Suppressor macrophage treated with lipopolysaccharide for 4 hours (primary cell): ENCODE measurements around the gene WDR77.

ENCODE experiments used
- DNase-seq: peaks from one replicate; pipeline ENCODE4 v3.0.0-alpha.2; 2020

Gene WDR77

GRCh38 chr1:111448918-111449702 lies at the start of gene WDR77, which contains the start of gene ATP5PB:
Gene WDR77, minus strand, starts transcription at chr1:111449256. Its CDS starts 87 bp downstream, at chr1:111449169.
Gene ATP5PB, plus strand, starts transcription at chr1:111449464. Its CDS starts 78 bp downstream, at chr1:111449542.
- DNase-seq = peak; percentile 100

GRCh38 chr1:111497592-111497991 lies 48.5 kb upstream of the WDR77 start:
- peak; percentile 63 for DNase-seq

GRCh38 chr1:111496398-111496797 lies 47.3 kb upstream of the WDR77 start:
- peak; percentile 58 for DNase-seq

GRCh38 chr1:111491070-111491469 lies 42.0 kb upstream of the WDR77 start:
- DNase-seq = no peak

- no peak for DNase-seq
Observed at GRCh38 chr1:111490220-111490619, 41.2 kb upstream of the WDR77 start.

GRCh38 chr1:111489604-111490003 lies 40.5 kb upstream of the WDR77 start:
- DNase-seq = peak; percentile 77

- no peak for DNase-seq
Observed at GRCh38 chr1:111488669-111489068, 39.6 kb upstream of the WDR77 start.

GRCh38 chr1:111487133-111487532 lies 38.1 kb upstream of the WDR77 start:
- no peak for DNase-seq

- no peak for DNase-seq
Observed at GRCh38 chr1:111486431-111486830, 37.4 kb upstream of the WDR77 start.

GRCh38 chr1:111484391-111485026 lies 35.5 kb upstream of the WDR77 start:
- DNase-seq = no peak

GRCh38 chr1:111483876-111484275 lies 34.8 kb upstream of the WDR77 start:
- DNase-seq = peak; percentile 37

- no peak for DNase-seq
Observed at GRCh38 chr1:111483166-111483565, 34.1 kb upstream of the WDR77 start.

GRCh38 chr1:111481387-111482221 lies 32.5 kb upstream of the WDR77 start:
- peak; percentile 82 for DNase-seq

GRCh38 chr1:111480674-111481073 lies 31.6 kb upstream of the WDR77 start:
- peak; percentile 40 for DNase-seq

- peak; percentile 65 for DNase-seq
Observed at GRCh38 chr1:111476761-111477309, 27.8 kb upstream of the WDR77 start.

- no peak for DNase-seq
Observed at GRCh38 chr1:111476214-111476613, 27.2 kb upstream of the WDR77 start.

- DNase-seq = no peak
Observed at GRCh38 chr1:111475701-111476100, 26.6 kb upstream of the WDR77 start.

- no peak for DNase-seq
Observed at GRCh38 chr1:111474521-111474920, 25.5 kb upstream of the WDR77 start.

GRCh38 chr1:111474106-111474505 lies 25.1 kb upstream of the WDR77 start:
- DNase-seq = no peak

GRCh38 chr1:111471538-111471937 lies 22.5 kb upstream of the WDR77 start:
- no peak for DNase-seq

- DNase-seq = peak; percentile 92
Observed at GRCh38 chr1:111471012-111471411, 22.0 kb upstream of the WDR77 start.

GRCh38 chr1:111470596-111470995 lies 21.5 kb upstream of the WDR77 start:
- no peak for DNase-seq

- no peak for DNase-seq
Observed at GRCh38 chr1:111469539-111469938, 20.5 kb upstream of the WDR77 start.
